Posterior cingulate gyrus (tissue), 11 donors: ENCODE measurements around the gene LSM7.
"Not testable (repeated sequence)": the region's sequence is repeated elsewhere in the genome, so short reads cannot be mapped to it uniquely, and the experiment has no call there.

Source experiments
- DNase-seq, 10 donors: peaks; one replicate each; pipeline versions ENCODE4 v3.0.0 to v3.0.0-alpha.2; 2020 to 2021; ENCODE audit warnings: mixed read lengths in 3 of 10
- intact Hi-C: fragments of 100-400 bp; cut with DNase I; formaldehyde crosslinking; loops from one replicate; pipeline ENCODE4 v1.15.1; 2023

LSM7 gene

GRCh38 chr19:2356036-2356646 is 27.8 kb upstream of the LSM7 start:
- intact Hi-C loops, result no loop called here
- peak in 1 of 10 donors; percentile 75 for DNase-seq

- peak in 2 of 10 donors; percentile 61 to 72 for DNase-seq
- intact Hi-C loops, result no loop called here
Measured at GRCh38 chr19:2355168-2356035, 27.0 kb upstream of the LSM7 start.

- intact Hi-C loops, result no loop called here
- peak in 2 of 10 donors; percentile 62 to 75 for DNase-seq
Measured at GRCh38 chr19:2354670-2355069, 26.3 kb upstream of the LSM7 start.

GRCh38 chr19:2353887-2354592 is 25.7 kb upstream of the LSM7 start:
- intact Hi-C loops, result no loop called here
- peak in 1 of 10 donors; percentile 77 for DNase-seq

- intact Hi-C loops, result no loop called here
- DNase-seq, result peak in 2 of 10 donors; percentile 85 to 87
Measured at GRCh38 chr19:2353159-2353886, 24.9 kb upstream of the LSM7 start.

GRCh38 chr19:2352121-2352520 is 23.7 kb upstream of the LSM7 start:
- peak in 1 of 10 donors; percentile 80 for DNase-seq
- intact Hi-C loops, result no loop called here

GRCh38 chr19:2351591-2351990 is 23.2 kb upstream of the LSM7 start:
- peak in 2 of 10 donors; percentile 76 to 80 for DNase-seq
- intact Hi-C loops, result no loop called here

GRCh38 chr19:2350656-2351055 is 22.3 kb upstream of the LSM7 start:
- intact Hi-C loops, result no loop called here
- DNase-seq, result peak in 1 of 10 donors; percentile 64

GRCh38 chr19:2349818-2350217 is 21.4 kb upstream of the LSM7 start:
- DNase-seq, intact Hi-C loops: not testable (repeated sequence)

- DNase-seq, result peak in 4 of 10 donors; percentile 18 to 87 (median 73)
- intact Hi-C loops, result no loop called here
Measured at GRCh38 chr19:2345794-2346663, 17.6 kb upstream of the LSM7 start.

GRCh38 chr19:2345076-2345475 is 16.7 kb upstream of the LSM7 start:
- intact Hi-C loops, result no loop called here
- DNase-seq, result peak in 2 of 10 donors; percentile 66 to 70

GRCh38 chr19:2344381-2344870 is 16.0 kb upstream of the LSM7 start:
- intact Hi-C loops, result no loop called here
- peak in 3 of 10 donors; percentile 67 to 76 (median 75) for DNase-seq

GRCh38 chr19:2343289-2343982 is 15.1 kb upstream of the LSM7 start:
- intact Hi-C loops, result no loop called here
- DNase-seq, result peak in 3 of 10 donors; percentile 48 to 78 (median 66)

- peak in 3 of 10 donors; percentile 40 to 63 (median 61) for DNase-seq
- intact Hi-C loops, result no loop called here
Measured at GRCh38 chr19:2342656-2343288, 14.4 kb upstream of the LSM7 start.

- intact Hi-C loops, result no loop called here
- peak in 2 of 10 donors; percentile 57 to 84 for DNase-seq
Measured at GRCh38 chr19:2341982-2342381, 13.6 kb upstream of the LSM7 start.

GRCh38 chr19:2341244-2341751 is 12.9 kb upstream of the LSM7 start:
- intact Hi-C loops, result no loop called here
- DNase-seq, result peak in 1 of 10 donors; percentile 87

- intact Hi-C loops, result no loop called here
- no peak for DNase-seq
Measured at GRCh38 chr19:2340496-2341243, 12.3 kb upstream of the LSM7 start.
